NCI-H1105 (cell line): ENCODE measurements around the gene C16orf78.
A peak's percentile ranks its signal among the peaks of the same experiment; 100 is the strongest.

ENCODE experiments used
- DNase-seq: peaks from one replicate; lab custom pipeline; 2025; lab: John Stamatoyannopoulos, UW

The C16orf78 gene

GRCh38 chr16:49395021-49395420 is 21.4 kb downstream of the C16orf78 start:
- DNase-seq: no peak

- DNase-seq: no peak
These were observed 22.7 kb downstream of the C16orf78 start for GRCh38 chr16:49396206-49396720.

- DNase-seq: no peak
These were observed 25.2 kb downstream of the C16orf78 start for GRCh38 chr16:49398761-49399160.

- DNase-seq: no peak
These were observed 26.2 kb downstream of the C16orf78 start for GRCh38 chr16:49399594-49400364.

- no peak for DNase-seq
These were observed 27.0 kb downstream of the C16orf78 start for GRCh38 chr16:49400611-49401010.

GRCh38 chr16:49405123-49405522 is 31.5 kb downstream of the C16orf78 start:
- DNase-seq: no peak

- DNase-seq: no peak
These were observed 31.9 kb downstream of the C16orf78 start for GRCh38 chr16:49405530-49405929.

GRCh38 chr16:49407873-49408550 is 34.4 kb downstream of the C16orf78 start:
- peak; percentile 94 for DNase-seq

- no peak for DNase-seq
These were observed 35.5 kb downstream of the C16orf78 start for GRCh38 chr16:49409121-49409520.

- DNase-seq: no peak
These were observed 36.6 kb downstream of the C16orf78 start for GRCh38 chr16:49410226-49410625.

GRCh38 chr16:49411121-49411970 is 37.7 kb downstream of the C16orf78 start:
- DNase-seq: no peak

- DNase-seq: no peak
These were observed 41.1 kb downstream of the C16orf78 start for GRCh38 chr16:49414671-49415070.

GRCh38 chr16:49415083-49415482 is 41.5 kb downstream of the C16orf78 start:
- no peak for DNase-seq

GRCh38 chr16:49416001-49416675 is 42.5 kb downstream of the C16orf78 start:
- DNase-seq: no peak

GRCh38 chr16:49417354-49417753 is 43.8 kb downstream of the C16orf78 start:
- DNase-seq: no peak

GRCh38 chr16:49419006-49419405 is 45.4 kb downstream of the C16orf78 start:
- DNase-seq: no peak

GRCh38 chr16:49419862-49420261 is 46.3 kb downstream of the C16orf78 start:
- no peak for DNase-seq

GRCh38 chr16:49422896-49423295 is 49.3 kb downstream of the C16orf78 start:
- no peak for DNase-seq

GRCh38 chr16:49424961-49425360 is 51.4 kb downstream of the C16orf78 start:
- no peak for DNase-seq

- no peak for DNase-seq
These were observed 54.2 kb downstream of the C16orf78 start for GRCh38 chr16:49427771-49428170.

GRCh38 chr16:49428808-49429207 is 55.2 kb downstream of the C16orf78 start:
- DNase-seq: no peak

GRCh38 chr16:49431040-49431439 is 57.4 kb downstream of the C16orf78 start:
- DNase-seq: no peak
